ENCODE results near the gene PLCL2. TPM values are rescaled to one million over a fixed set of nuclear protein-coding genes. Genes with fewer than 3 reads are reported as not detected.

Gene PLCL2
- total and polyA plus RNA-seq, 4 donors, result 1.5 to 16.5 (median 9.4) TPM

GRCh38 chr3:17069754-17070153 lies 185.0 kb downstream of the PLCL2 start:
- TF ChIP-seq RAD21 (IDR thresholded peaks at IDR 0.05), result no peak
- TF ChIP-seq YY1 (IDR thresholded peaks at IDR 0.05), result no peak
- TF ChIP-seq, protein P1, sequence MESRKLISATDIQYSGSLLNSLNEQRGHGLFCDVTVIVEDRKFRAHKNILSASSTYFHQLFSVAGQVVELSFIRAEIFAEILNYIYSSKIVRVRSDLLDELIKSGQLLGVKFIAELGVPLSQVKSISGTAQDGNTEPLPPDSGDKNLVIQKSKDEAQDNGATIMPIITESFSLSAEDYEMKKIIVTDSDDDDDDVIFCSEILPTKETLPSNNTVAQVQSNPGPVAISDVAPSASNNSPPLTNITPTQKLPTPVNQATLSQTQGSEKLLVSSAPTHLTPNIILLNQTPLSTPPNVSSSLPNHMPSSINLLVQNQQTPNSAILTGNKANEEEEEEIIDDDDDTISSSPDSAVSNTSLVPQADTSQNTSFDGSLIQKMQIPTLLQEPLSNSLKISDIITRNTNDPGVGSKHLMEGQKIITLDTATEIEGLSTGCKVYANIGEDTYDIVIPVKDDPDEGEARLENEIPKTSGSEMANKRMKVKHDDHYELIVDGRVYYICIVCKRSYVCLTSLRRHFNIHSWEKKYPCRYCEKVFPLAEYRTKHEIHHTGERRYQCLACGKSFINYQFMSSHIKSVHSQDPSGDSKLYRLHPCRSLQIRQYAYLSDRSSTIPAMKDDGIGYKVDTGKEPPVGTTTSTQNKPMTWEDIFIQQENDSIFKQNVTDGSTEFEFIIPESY (IDR thresholded peaks at IDR 0.05), result no peak
- TF ChIP-seq HNF4A (conservative IDR thresholded peaks at IDR 0.05), result no peak
- TF ChIP-seq RXRA (IDR thresholded peaks at IDR 0.05), result no peak
- TF ChIP-seq TAF1 (conservative IDR thresholded peaks at IDR 0.05), result no peak
- TF ChIP-seq GABPA (IDR thresholded peaks at IDR 0.05 in 1 of 2, conservative IDR thresholded peaks at IDR 0.05 in 1 of 2), result no peak
- no peak for TF ChIP-seq EGR1 (IDR thresholded peaks at IDR 0.05; ENCODE audit: low read depth in 2 of 2)
- TF ChIP-seq REST (IDR thresholded peaks at IDR 0.05), result no peak
- no peak for TF ChIP-seq HNF4G (IDR thresholded peaks at IDR 0.05)
- TF ChIP-seq, protein P2, sequence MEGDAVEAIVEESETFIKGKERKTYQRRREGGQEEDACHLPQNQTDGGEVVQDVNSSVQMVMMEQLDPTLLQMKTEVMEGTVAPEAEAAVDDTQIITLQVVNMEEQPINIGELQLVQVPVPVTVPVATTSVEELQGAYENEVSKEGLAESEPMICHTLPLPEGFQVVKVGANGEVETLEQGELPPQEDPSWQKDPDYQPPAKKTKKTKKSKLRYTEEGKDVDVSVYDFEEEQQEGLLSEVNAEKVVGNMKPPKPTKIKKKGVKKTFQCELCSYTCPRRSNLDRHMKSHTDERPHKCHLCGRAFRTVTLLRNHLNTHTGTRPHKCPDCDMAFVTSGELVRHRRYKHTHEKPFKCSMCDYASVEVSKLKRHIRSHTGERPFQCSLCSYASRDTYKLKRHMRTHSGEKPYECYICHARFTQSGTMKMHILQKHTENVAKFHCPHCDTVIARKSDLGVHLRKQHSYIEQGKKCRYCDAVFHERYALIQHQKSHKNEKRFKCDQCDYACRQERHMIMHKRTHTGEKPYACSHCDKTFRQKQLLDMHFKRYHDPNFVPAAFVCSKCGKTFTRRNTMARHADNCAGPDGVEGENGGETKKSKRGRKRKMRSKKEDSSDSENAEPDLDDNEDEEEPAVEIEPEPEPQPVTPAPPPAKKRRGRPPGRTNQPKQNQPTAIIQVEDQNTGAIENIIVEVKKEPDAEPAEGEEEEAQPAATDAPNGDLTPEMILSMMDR (IDR thresholded peaks at IDR 0.05; ENCODE audit: low read depth, low read length, missing input control), result no peak
- TF ChIP-seq SP1 (IDR thresholded peaks at IDR 0.05), result no peak
- no peak for DNase-seq (ENCODE audit: low spot score)
- no peak overlapping the region for H3K9ac ChIP-seq (ENCODE audit: low read depth in 1 of 2, low read length in 2 of 2)
- WGBS, result 90% methylated on average over 4 of the region's 4 CpGs
- no peaks in the 10 kb centered on the region for H3K9me3 ChIP-seq (ENCODE audit: control insufficient read depth in 4 of 4, low read length in 3 of 4)
- peaks cover 0 to 3% (median 0%) of the 10 kb centered on the region in 4 donors for H3K4me1 ChIP-seq (ENCODE audit: control insufficient read depth in 4 of 4, insufficient read depth in 4 of 4, low read length in 3 of 4)
- H3K36me3 ChIP-seq (ENCODE audit: control insufficient read depth in 4 of 4, insufficient read depth in 3 of 4, low read depth in 1 of 4, low read length in 3 of 4), result peaks cover 0 to 9% (median 3%) of the 10 kb centered on the region in 4 donors
- H3K4me3 ChIP-seq (ENCODE audit: low read depth in 1 of 3, low read length in 3 of 3), result no peak overlapping the region
- no peaks in the 10 kb centered on the region for H3K27me3 ChIP-seq (ENCODE audit: control insufficient read depth in 4 of 4, insufficient read depth in 4 of 4, low read length in 3 of 4)
- H3K27ac ChIP-seq (ENCODE audit: low read depth in 1 of 2, low read length in 2 of 2), result no peak overlapping the region

DNA sequence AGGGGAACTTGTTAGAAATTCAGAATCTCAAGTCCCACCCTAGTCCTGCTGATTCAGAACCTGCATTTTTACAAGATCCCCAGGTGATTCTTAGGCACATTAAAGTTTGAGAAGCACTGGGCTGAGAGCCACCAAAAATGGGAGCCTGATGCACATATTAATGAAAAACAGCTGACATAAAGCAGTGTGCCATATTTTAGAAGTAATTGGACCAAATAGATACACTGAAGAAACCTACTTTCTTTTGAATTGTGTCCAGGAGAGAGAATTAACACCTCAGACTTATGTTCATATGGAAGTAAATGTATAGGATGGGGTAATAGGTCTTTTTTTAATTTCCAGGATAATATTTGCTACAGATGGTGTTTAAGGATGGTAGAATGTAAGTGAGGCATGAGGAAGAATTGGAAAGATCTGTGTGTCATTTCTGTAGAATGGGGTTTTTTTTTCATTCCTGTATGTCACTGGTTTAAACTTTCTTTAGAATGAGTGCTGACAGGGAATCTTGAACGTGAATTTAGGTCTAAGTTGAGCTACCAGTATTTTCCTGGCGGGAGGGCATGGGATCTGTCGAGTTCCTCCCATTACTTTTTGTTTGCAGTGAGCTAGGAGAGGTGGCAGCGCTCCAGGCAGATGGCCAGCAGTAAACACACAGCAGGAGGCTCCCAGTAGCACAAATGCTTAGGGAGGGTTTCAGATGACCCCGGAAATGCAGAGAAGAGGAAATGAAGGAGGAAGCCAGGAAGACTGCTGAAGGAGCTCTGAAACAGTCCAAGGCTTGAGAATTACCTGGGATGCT lies 185.6 kb downstream of the PLCL2 start:
- Histone ChIP-seq H3K36me3 (ENCODE audit: control insufficient read depth in 4 of 4, insufficient read depth in 3 of 4, low read depth in 1 of 4, low read length in 3 of 4) (peaks cover 0 to 9% (median 3%) of the 10 kb centered on the region in 4 donors), H3K4me1 (ENCODE audit: control insufficient read depth in 4 of 4, insufficient read depth in 4 of 4, low read length in 3 of 4) (peaks cover 0 to 3% (median 0%) of the 10 kb centered on the region in 4 donors), H3K27me3 (ENCODE audit: control insufficient read depth in 4 of 4, insufficient read depth in 4 of 4, low read length in 3 of 4) (no peaks in the 10 kb centered on the region), H3K27ac (ENCODE audit: low read depth in 1 of 2, low read length in 2 of 2) (no peak overlapping the region), H3K9me3 (ENCODE audit: control insufficient read depth in 4 of 4, low read length in 3 of 4) (no peaks in the 10 kb centered on the region), H3K4me3 (ENCODE audit: low read depth in 1 of 3, low read length in 3 of 3) (no peak overlapping the region), H3K9ac (ENCODE audit: low read depth in 1 of 2, low read length in 2 of 2) (no peak overlapping the region)
- DNase-seq (ENCODE audit: low spot score), result no peak
- WGBS, result 14% methylated on average over 5 of the region's 5 CpGs
- TF ChIP-seq HNF4A (conservative IDR thresholded peaks at IDR 0.05) (no peak), GABPA (IDR thresholded peaks at IDR 0.05 in 1 of 2, conservative IDR thresholded peaks at IDR 0.05 in 1 of 2) (no peak), RXRA (IDR thresholded peaks at IDR 0.05) (peak in 1 of 2 donors; percentile 24)
